GM10248 (cell line): ENCODE results near the gene SH2D6.

Experiments used
- CTCF ChIA-PET: fragments of 300-600 bp; sonication (Branson Sonifier 250); formaldehyde crosslinking; extraction: SDS; loops from one replicate; lab custom pipeline; 2021; ENCODE audit warnings: antibody characterized with exemption; lab: Yijun Ruan, JAX
- POLR2A ChIA-PET: fragments of 350-650 bp; sonication (Branson Sonifier 250); formaldehyde crosslinking; extraction: SDS; loops from one replicate; lab custom pipeline; 2020; ENCODE audit warnings: antibody characterized with exemption; lab: Yijun Ruan, JAX
- DNase-seq: peaks from one replicate; pipeline ENCODE4 v3.0.0; 2012; ENCODE audit errors: extremely low spot score
- CTCF ChIP-seq: IDR thresholded peaks from 2 replicates; pipeline ENCODE4 v1.5.1; 2012; ENCODE audit warnings: mild to moderate bottlenecking, low read depth; ENCODE audit errors: extremely low read depth, missing control alignments, control extremely low read depth

SH2D6 gene

DNA sequence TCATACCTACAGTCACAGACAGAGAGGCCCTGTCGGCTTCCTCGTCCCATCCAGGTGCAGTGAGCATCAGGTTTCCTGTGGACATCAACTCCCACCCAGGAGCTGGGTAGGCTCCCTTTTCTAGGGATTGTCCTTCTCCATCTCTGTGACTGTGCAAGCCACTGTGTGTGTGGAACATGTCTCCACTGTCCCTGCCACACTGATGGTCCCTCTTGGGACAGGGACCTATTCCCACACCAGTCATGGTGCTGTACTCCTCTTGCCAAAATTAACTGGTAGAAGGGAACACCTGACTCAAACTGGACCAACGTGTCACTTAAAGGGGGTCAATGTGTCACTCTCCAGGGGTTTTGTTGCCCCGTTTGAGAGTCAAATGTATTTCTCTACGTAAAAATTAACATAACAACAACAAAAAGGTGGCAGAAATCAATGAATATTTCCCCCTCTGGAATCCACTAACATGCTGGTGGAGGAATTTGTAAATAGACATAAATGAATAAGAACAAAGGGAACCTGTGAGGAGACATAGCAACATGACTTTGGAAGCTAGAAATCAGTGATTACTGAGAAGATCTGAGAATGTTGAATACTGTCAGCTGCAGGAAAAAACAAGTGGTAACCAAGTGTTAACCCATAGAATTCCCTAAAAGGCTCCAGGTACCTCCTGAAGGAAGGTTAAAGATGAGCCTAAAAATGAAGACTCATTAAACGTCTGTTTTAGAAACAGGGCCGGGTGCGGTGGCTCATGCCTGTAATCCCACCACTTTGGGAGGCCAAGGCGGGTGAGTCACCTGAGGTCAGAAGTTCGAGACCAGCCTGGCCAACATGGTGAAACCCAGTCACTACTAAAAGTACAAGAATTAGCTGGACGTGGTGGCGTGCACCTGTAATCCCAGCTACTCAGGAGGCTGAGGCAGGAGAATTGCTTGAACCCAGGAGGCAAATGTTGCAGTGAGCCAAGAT is 40.4 kb downstream of the SH2D6 start:
- DNase-seq: no peak

GRCh38 chr2:85459771-85460170 is 41.3 kb downstream of the SH2D6 start:
- POLR2A ChIA-PET: no interaction called here
- no peak for TF ChIP-seq CTCF
- CTCF ChIA-PET: no interaction called here
- no peak for DNase-seq

More for the DNA sequence above, 40.4 kb downstream of the SH2D6 start:
- POLR2A ChIA-PET: no interaction called here
- TF ChIP-seq CTCF: no peak
- CTCF ChIA-PET: no interaction called here

GRCh38 chr2:85462322-85462721 is 43.8 kb downstream of the SH2D6 start:
- ChIA-PET CTCF (no interaction called here), POLR2A (no interaction called here)
- TF ChIP-seq CTCF: no peak
- no peak for DNase-seq

GRCh38 chr2:85468096-85468703 is 49.7 kb downstream of the SH2D6 start:
- CTCF ChIA-PET: interaction anchor here (1.2 to 1.5 kb wide), 2 partner anchors 8 to 32 kb away, joined by 3 to 5 read pairs; no protein-coding TSS in a partner anchor
- POLR2A ChIA-PET: no interaction called here
- DNase-seq: no peak
- TF ChIP-seq CTCF: no peak

DNA sequence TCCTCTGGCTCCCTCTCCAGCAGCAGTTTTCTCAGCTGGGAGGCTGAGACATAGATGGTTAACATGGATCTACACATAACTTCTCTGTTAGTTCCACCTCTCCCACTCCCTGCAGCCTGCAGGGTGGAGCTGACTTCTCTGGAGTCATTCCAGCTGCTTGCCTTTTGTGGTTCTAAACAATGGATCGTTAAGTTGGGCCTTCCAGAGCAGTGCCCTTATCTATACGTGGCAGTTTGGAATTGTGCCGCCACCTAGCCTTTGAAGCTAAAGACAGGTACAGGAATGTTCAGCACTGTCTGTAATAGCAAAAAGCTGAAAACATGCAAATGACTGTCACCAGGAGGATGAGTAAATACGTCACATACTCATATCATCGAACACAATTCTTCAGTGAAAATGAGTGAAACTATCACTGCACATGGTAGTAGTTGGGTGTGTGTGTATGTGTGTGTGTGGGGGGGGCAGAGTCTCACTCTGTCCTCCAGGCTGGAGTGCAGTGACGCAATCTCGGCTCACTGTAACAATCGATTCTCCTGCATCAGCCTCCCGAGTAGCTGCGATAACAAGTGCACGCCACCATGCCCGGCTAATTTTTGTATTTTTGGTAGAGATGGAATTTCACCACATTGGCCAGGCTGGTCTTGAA is 50.3 kb downstream of the SH2D6 start:
- ChIA-PET CTCF (interaction anchor here (1.2 to 1.5 kb wide), 3 partner anchors 8 to 31 kb away, joined by 3 to 5 read pairs (median 3); no protein-coding TSS in a partner anchor), POLR2A (no interaction called here)
- DNase-seq: no peak
- TF ChIP-seq CTCF: no peak
